HG02981 (cell line): ENCODE results near the gene RNF222.
A peak's percentile ranks its signal among the peaks of the same experiment; 100 is the strongest.
"Not testable (repeated sequence)": the region's sequence is repeated elsewhere in the genome, so short reads cannot be mapped to it uniquely, and the experiment has no call there.

Experiments used
- ATAC-seq: cut with Tn5 transposase; IDR thresholded peaks from one replicate; pipeline ENCODE4 v1.9.1; 2021; ENCODE audit warnings: mild to moderate bottlenecking, moderate library complexity; ENCODE audit not compliant: unreplicated experiment

The RNF222 gene

GRCh38 chr17:8382052-8382879 is 15.4 kb downstream of the RNF222 start:
- no peak for ATAC-seq

GRCh38 chr17:8380049-8380448 is 17.6 kb downstream of the RNF222 start:
- ATAC-seq = no peak

DNA sequence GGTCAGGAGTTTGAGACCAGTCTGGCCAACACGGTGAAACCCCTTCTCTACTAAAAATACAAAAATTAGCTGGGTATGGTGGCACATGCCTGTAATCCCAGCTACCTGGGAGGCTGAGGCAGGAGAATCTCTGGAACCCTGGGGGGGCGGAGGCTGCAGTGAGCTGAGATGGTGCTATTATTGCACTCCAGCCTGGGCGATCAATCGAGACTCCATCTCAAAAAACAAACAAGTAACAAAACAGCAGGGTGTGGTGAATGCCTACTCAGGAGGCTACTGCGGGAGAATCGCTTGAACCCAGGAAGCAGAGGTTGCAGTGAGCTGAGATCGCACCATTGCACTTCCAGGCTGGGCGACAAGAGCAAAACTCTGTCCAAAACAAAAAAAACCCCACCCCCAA is 19.5 kb downstream of the RNF222 start:
- ATAC-seq = not testable (repeated sequence)

DNA sequence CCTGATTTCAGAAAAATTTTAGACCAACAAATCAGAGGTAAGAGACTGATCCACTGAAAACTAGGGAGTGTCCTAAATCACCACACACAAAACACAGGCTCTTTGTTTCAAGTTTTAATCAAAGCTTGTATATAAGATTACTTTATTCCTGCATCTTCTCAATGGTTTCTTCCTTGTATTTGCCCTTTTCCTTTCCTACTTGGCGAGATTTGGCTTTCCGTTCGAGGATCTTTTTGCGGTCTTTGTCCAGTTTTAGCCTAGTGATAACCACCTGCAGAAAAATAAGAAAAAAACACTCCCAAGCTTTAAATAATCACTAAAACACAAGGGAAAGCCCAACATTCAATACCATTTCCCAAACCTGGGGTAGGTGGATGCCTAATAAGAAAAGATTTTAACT is 20.2 kb downstream of the RNF222 start:
- ATAC-seq = no peak

DNA sequence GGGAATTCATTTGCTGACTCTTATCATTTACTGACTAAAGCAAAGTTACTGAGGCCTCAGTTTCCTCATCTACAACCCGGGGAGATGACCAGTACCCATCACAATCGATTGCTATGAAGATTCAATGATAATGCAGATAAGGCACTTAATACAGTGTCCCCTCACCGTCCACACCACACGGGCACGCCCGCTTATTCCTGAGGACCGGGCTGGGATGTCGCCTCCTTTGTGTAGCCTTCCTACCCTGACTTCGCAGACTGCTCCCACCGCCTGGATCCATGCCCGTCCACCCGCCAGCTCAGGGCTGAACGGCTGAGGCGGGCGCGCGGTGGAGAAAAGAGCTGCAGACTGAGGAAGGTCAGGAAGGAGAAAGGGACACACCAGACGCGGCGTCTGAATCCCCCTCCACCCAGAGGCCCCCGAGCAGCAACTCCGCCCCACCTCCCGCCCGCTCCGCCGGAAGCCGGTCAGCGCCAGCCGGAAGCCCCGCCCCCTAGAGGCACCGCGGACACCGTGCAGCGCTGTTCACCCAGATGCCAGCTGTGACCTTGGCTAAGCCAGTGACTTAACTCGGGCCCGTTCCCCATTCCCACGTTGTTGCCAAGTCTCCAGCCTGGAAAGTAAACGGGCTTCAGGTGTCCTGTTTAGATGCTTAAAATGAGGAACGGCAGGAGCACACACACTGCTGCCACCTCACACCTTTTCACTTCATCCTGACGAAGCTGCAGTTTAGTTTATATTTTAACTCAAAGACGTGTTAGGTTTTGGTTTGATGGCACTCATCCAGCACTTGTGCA is 21.2 kb downstream of the RNF222 start, which contains the start of gene KRABD2:
KRABD2 (minus strand) TSS at position 434 of the 797 bp plus-strand sequence.
- peak; percentile 95 for ATAC-seq

- ATAC-seq = no peak
Measured at GRCh38 chr17:8375738-8376259, 21.8 kb downstream of the RNF222 start.

DNA sequence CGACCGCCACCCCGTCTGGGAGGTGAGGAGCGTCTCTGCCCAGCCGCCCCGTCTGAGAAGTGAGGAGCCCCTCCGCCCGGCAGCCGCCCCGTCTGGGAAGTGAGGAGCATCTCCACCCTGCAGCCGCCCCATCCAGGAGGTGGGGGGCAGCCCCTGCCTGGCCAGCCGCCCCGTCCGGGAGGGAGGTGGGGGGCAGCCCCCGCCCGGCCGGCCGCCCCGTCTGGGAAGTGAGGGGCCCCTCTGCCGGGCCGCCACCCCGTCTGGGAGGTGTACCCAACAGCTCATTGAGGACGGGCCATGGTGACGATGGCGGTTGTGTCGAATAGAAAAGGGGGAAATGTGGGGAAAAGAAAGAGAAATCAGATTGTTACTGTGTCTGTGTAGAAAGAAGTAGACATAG is 23.8 kb downstream of the RNF222 start:
- ATAC-seq = not testable (repeated sequence)

- no peak for ATAC-seq
Measured at GRCh38 chr17:8372422-8372821, 25.2 kb downstream of the RNF222 start.

GRCh38 chr17:8371786-8372185 is 25.8 kb downstream of the RNF222 start:
- ATAC-seq = no peak

GRCh38 chr17:8369944-8370343 is 27.7 kb downstream of the RNF222 start:
- no peak for ATAC-seq

DNA sequence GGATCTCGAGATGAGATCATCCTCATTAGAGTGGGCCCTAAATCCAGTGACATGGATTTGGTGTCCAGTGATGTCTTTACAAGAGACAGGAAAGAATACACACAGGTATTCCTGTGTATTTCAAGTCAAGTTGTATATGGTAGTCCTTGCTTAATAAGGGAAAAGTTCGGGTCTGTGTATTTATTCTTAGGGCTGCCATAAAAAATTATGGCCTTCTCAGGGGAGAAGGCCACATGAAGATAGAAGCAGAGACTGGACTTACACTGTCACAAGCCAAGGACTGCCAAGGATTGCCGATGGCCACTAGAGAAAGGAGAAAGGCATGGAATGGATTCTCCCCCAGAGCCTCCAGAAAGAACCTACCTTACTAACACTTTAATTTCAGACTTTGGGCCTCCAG is 29.4 kb downstream of the RNF222 start:
- no peak for ATAC-seq

GRCh38 chr17:8366231-8366630 is 31.4 kb downstream of the RNF222 start:
- no peak for ATAC-seq

- ATAC-seq = no peak
Measured at GRCh38 chr17:8365143-8365542, 32.5 kb downstream of the RNF222 start.

DNA sequence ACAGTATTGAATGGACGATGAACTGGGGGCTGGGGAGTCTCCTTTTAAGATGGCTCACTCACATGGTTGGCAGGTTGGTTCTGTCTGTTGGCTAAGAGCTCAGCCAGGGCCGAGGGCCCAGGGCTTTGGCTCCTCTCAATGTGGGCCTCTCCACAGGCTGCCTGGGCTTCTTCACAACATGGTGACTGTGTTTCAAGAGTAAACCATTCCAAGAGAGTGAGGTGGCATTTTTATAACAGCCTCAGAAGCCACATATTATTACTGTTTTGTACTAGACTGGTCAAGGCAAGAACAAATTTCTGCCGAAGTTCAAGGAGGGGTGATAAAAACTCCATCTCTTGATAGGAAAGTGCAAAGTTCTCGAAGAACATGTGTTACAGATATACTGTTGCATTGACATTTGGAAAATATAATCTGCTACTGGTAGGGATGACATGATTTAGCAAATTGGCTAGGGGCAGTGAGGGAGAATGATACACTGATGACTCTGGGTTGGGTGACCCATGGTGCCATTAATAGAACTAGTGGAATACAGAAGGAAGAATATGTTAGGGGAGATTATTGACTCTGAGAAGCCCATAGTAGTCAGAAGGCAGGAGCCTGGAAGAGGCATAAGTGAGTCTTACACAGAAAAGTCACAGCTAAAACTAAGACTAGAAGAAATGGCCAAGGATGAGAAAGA is 34.8 kb downstream of the RNF222 start:
- ATAC-seq = no peak

DNA sequence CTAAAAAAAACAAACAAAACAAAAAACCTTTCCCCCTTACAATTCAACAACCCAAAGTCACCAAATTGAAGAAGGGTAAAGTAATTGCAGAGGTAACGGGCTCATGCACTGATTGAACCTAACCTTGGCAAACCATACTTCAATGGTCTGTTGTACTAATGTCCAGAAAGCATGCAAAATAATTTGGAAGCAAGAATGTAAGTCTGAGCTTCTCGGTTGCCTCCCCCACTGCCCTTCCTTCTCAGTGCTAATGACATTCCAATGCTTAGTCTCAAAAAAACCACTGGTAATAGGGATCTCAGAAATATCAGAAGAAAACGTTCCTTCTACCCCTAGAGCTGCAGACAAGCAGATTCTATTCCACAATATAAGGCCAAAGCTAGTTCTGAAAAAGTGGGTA is 36.9 kb downstream of the RNF222 start:
- no peak for ATAC-seq

GRCh38 chr17:8360260-8360659 is 37.4 kb downstream of the RNF222 start:
- ATAC-seq = no peak

DNA sequence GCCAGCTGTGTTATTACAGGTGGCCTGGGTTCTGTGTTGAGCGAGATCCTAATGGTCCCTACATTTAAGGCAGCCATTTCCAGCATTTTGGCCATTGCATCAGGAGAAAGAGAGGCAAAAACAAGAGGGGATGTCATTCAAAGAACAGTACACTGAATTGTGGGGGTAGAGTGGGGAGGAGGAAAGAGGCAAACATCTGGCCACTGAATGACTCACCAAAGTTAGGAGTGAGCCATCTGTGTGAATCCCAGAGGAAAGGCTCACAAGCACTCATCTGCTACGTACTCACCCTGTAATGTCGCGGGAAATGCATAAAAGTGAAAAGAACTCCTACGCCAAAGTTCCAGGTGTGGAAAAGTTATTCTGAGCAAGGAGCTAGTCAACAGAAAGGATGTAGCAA is 37.9 kb downstream of the RNF222 start:
- no peak for ATAC-seq

DNA sequence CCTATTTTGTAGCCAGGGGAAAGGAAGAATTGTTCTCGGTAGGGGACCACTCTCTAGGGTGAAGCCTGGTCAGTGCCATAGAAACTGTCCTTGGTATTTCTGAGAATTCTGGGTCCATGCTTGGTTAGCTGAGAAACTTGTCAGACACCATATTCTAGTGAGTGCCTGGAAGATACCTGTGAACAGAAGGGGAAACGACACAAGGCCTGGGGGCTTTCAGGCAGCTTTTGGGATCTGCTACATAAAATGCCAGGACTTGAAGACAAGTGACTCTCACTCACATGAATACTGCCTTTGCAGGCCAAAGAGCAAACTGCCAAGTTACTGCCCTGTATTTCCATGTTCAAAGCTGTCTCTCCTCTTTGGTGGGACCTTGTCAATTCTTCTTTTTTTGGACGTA is 39.7 kb downstream of the RNF222 start:
- no peak for ATAC-seq

DNA sequence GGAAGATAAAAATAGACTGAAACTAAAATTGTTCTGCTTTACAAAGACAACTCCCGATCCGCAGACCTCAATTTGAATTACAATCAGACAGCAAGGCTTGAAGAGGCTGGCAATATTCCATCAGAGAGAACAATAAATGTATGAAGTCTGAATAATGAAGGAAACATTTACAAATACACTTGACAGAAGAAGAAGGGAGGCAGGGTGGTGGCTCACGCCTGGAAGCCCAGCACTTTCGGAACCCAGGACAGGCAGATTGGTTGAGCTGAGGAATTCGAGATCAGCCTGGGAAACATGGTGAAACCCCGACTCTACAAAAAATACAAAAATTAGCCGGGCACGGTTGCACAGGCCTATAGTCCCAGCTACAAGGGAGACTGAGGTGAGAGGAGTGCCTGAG is 43.4 kb downstream of the RNF222 start:
- no peak for ATAC-seq

DNA sequence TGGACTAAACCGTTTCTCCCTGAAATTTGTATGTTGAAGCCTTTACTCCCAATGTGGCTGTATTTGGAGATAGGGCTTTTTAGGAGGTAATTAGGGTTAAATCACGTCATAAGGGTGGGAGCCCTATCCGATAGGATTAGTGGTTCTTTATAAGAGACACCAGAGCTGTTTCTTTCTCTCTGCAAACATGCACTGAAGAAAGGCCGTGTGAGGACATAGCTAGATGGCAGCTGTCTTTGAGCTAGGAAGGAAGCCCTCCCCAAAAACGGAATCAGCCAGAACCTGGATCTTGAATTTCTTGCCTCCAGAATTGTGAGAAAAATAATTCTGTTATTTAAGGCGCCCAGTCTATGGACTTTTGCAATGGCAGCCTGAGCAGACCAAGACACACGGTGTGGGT is 43.9 kb downstream of the RNF222 start:
- ATAC-seq = no peak

DNA sequence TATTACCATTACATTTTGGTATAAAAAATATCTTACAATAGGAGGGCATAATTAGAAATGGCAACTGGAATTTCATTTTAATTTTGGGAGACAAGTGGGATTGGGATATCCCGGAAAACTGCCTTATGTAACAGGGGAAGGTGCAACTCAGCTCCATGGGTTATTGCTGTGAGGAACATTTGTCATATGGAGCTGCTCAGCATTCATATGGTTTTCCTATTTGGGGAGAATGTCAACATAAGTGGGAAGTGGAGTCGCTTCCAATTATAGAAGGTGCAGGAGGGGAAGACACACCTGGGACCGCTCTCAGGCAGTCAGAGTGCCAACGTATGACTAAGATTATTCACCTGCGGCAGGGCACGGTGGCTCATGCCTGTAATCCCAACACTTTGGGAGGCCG is 47.3 kb downstream of the RNF222 start:
- no peak for ATAC-seq
